Gastroesophageal sphincter (tissue), 3 donors: ENCODE measurements around the gene IQGAP1.

Experiments used
- CTCF ChIP-seq, 4 experiments: fragments of 200-600 bp in 2 of 4; fragments of 450-650 bp in 2 of 4; sonication (generic) in 1 of 4; IDR thresholded peaks; one replicate each; pipeline ENCODE4 v1.5.1; 2017 to 2019; ENCODE audit warnings: antibody characterized with exemption in 4 of 4, mild to moderate bottlenecking in 2 of 4, moderate library complexity in 2 of 4
- POLR2A ChIP-seq, 2 donors: fragments of 450-650 bp; IDR thresholded peaks; one replicate each; pipeline ENCODE4 v1.6.1; 2017; ENCODE audit warnings: antibody characterized with exemption in 2 of 2, mild to moderate bottlenecking in 2 of 2, moderate library complexity in 1 of 2

DNA sequence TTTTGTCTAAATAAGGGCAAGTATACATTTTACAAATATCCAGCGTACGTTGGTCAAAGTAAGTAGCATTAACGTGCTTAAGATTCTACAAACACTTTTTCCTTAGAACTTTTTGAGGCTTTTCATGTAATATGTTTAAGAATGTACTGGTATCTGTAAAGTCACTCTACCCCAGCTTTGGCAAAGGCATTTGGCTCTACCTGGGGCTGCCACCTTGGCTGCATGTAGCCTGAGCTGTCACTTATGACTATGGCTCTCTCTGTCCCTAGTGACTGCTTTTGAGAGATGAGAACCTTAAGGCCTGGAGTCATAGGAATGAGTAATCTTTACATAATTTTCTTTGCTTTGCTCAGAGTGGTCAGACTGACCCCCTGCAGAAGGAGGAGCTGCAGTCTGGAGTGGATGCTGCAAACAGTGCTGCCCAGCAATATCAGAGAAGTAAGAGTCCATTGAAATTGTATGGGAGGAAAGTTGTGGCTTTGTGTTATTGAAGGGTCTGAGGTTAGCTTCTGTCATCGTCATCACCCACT lies 61.2 kb downstream of the IQGAP1 start:
- no peak for TF ChIP-seq CTCF (IDR thresholded peaks at IDR 0.05)
- no peak for TF ChIP-seq POLR2A (IDR thresholded peaks at IDR 0.05)
